Stimulated activated memory B cell treated with anti-CD40 and anti-IgM and Interleukin-4, amounts not matched to agents 10 μg/mL and 1 μg/mL and 100 μg/mL, for 72 hours (primary cell): ENCODE data around the gene NGFR.

ENCODE experiments used
- ATAC-seq: fragments of 150-1000 bp; cut with Tn5 transposase; 2 replicates; pipeline ENCODE4 v1.10.0; 2021
- H3K27ac Mint-ChIP-seq: one replicate; pipeline ENCODE4 v1.8.0; 2022; ENCODE audit warnings: mild to moderate bottlenecking, mixed read lengths
- H3K27me3 Mint-ChIP-seq: one replicate; pipeline ENCODE4 v1.8.0; 2022; ENCODE audit warnings: mixed read lengths
- H3K36me3 Mint-ChIP-seq: one replicate; pipeline ENCODE4 v1.8.0; 2022; ENCODE audit warnings: mixed read lengths
- H3K4me1 Mint-ChIP-seq: one replicate; pipeline ENCODE4 v1.8.0; 2022; ENCODE audit warnings: mixed read lengths
- H3K4me3 Mint-ChIP-seq: one replicate; pipeline ENCODE4 v1.8.0; 2022; ENCODE audit warnings: mild to moderate bottlenecking, moderate library complexity, mixed read lengths
- H3K9me3 Mint-ChIP-seq: one replicate; pipeline ENCODE4 v1.8.0; 2022; ENCODE audit warnings: mixed read lengths

Gene NGFR, protein sequence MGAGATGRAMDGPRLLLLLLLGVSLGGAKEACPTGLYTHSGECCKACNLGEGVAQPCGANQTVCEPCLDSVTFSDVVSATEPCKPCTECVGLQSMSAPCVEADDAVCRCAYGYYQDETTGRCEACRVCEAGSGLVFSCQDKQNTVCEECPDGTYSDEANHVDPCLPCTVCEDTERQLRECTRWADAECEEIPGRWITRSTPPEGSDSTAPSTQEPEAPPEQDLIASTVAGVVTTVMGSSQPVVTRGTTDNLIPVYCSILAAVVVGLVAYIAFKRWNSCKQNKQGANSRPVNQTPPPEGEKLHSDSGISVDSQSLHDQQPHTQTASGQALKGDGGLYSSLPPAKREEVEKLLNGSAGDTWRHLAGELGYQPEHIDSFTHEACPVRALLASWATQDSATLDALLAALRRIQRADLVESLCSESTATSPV

DNA sequence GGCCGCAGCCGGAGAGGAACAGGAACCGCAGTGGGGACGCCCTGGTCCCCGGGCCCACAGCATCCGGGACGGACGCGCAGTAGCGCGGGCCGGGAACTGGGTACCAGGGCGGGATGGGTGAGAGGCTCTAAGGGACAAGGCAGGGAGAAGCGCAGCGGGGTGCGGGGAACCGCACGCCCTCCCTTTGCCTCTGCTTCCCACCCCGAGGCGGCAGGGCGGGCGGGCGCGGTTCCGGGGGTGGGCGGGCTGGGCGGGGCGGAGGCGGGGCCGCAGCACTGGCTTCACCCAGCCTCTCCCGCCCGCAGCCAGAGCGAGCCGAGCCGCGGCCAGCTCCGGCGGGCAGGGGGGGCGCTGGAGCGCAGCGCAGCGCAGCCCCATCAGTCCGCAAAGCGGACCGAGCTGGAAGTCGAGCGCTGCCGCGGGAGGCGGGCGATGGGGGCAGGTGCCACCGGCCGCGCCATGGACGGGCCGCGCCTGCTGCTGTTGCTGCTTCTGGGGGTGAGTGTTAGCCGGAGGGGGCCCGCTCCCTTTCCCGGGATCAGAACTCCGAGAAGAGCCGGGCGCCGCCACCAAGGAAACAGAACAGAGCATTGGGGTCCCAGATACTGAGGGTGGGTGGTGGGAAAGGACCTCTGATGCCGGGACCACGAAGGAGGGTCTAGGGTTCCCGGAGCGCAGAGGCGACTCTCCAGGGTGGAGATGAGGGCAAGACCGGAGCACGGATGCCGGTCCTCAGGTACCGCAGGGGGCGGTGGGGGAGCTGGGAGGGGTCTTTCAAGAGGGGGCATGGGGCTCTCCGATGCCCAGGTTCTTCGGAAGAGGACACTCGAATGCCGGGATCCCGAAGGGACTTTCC lies at the start of gene NGFR:
Gene NGFR (plus strand): TSS at position 308 of the 856 bp plus-strand sequence. CDS start 125 bp downstream, at position 433.
- H3K27ac Mint-ChIP-seq = peak within 1 kb of the TSS; percentile 9
- H3K27me3 Mint-ChIP-seq = peaks cover 55% of the 10 kb centered on the region
- peaks cover 36% of the 10 kb centered on the region for H3K4me1 Mint-ChIP-seq
- no peaks in the 10 kb centered on the region for H3K36me3 Mint-ChIP-seq
- H3K9me3 Mint-ChIP-seq = no peaks in the 10 kb centered on the region
- peak within 1 kb of the TSS; percentile 85 for H3K4me3 Mint-ChIP-seq
- peak; percentile 80 for ATAC-seq

DNA sequence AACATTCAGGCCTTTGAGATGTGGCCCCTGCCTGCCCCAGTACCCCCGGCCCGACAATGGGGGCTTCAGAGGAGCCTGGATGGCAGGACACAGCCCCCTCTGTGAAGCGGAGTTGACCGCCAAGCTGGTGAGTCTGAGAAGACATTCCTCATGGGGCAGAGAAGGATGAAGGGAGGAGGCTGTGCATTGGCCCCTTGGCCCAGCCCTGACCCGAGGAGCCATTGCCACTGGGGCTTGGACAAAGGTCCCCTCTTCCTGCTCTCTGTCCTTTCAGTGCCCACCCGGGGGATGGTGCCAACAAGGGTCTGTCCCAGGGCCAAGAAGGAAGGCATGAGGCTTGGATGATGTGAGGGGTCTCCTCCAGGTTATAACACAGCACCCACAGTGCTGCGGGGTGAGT lies 49.5 kb upstream of the NGFR start:
- no peak overlapping the region for H3K27ac Mint-ChIP-seq
- no peak overlapping the region for H3K4me3 Mint-ChIP-seq
- H3K27me3 Mint-ChIP-seq = peaks cover 42% of the 10 kb centered on the region
- peaks cover 3% of the 10 kb centered on the region for H3K9me3 Mint-ChIP-seq
- no peaks in the 10 kb centered on the region for H3K4me1 Mint-ChIP-seq
- no peak for ATAC-seq
- no peaks in the 10 kb centered on the region for H3K36me3 Mint-ChIP-seq

DNA sequence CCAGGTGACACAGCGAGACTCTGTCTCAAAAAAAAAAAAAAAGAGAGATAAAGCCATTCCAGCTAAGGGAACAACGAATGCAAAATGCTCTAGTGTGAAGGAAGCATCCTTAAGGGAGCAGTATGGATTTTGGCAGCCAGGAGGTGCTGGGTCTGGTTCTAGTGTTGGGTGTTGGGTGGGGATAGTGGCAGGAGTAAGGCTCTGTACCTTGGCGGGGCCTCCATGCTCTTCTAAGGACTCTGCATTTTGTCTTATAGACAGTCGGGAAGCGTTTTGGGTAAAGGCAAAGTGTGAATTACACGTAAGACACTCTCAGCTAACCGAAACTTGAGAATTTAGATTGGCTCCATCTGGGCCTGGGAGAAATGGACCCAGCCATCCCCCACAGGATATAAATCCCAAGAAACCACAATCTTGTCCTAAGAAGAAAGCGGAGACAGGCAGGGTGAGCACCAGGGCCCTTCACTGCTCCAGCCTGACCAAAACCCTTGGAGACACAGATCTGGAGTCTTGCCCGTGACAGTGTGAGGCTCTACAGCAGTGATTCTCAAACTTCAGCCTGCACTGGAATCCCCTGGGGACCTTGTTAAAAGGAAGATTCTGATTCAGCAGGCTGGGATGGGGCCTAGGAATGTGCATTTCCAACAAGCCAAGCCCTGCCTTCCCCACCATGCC lies 47.3 kb upstream of the NGFR start:
- no peak for ATAC-seq
- no peak overlapping the region for H3K4me3 Mint-ChIP-seq
- H3K27ac Mint-ChIP-seq = no peak overlapping the region
- no peaks in the 10 kb centered on the region for H3K4me1 Mint-ChIP-seq
- no peaks in the 10 kb centered on the region for H3K36me3 Mint-ChIP-seq
- peaks cover 3% of the 10 kb centered on the region for H3K9me3 Mint-ChIP-seq
- H3K27me3 Mint-ChIP-seq = peaks cover 25% of the 10 kb centered on the region

DNA sequence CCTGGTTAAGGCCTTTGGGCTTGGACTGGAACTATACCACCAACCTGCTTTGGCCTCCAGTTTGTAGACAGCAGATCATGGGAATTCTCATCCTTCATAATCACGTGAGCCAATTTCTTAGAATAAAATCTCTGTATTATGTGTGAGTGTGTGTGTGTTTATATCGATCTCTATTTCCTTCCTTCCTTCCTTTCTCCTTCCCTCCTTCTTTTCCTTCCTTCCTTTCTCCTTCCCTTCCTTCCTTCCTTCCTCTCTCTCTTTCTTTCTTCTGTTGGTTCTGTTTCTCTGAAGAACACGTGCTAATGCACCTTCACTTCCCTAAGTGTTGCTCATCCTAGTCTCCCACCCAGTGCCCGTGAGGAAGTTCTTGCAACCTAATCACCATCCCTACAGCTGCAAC lies 44.9 kb upstream of the NGFR start:
- H3K4me1 Mint-ChIP-seq = peaks cover 5% of the 10 kb centered on the region
- no peak for ATAC-seq
- no peaks in the 10 kb centered on the region for H3K36me3 Mint-ChIP-seq
- no peak overlapping the region for H3K27ac Mint-ChIP-seq
- H3K9me3 Mint-ChIP-seq = peaks cover 3% of the 10 kb centered on the region
- H3K4me3 Mint-ChIP-seq = no peak overlapping the region
- H3K27me3 Mint-ChIP-seq = peaks cover 37% of the 10 kb centered on the region

DNA sequence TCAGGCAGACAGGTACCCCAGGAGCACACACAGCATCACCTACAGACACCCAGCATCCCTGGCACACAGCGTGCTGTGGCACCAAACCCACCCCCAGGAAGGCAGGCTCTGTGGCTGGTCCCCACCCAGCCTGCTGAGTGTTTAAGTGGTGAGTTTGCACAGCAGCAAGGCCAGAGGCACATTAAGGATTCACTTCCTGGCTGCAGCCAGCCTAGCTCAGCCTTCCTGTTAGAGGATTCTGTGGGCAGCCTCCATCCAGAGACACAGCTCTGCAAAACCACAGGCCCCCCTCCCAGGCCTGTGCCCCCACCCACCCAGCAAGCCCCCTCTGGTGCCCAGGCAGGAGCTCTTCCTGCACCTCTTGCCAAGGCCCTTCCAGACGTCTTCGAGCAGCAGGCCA lies 44.4 kb upstream of the NGFR start:
- Mint-ChIP-seq H3K27ac (no peak overlapping the region), H3K36me3 (no peaks in the 10 kb centered on the region)
- ATAC-seq = no peak

DNA sequence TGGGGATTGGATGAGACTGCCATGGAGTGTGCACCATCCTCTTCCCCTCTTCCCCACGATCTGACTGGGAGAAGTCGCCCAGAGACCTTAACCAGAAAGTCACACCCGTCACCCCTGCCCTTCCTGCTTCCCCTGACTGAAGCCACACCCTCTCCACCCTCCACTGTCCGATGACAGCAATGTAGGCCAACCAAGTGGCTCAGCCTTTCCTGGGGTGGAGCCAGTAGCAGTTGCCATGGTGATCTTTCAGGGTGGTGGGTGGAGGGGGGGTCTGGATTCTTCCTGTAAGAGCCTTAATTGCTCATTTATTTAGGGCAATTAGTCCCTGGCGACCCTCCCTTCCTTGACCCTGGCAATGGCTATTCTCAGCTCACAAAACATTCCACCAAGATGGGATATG lies 42.9 kb upstream of the NGFR start:
- Mint-ChIP-seq H3K4me3 (no peak overlapping the region), H3K4me1 (peaks cover 5% of the 10 kb centered on the region), H3K9me3 (peaks cover 3% of the 10 kb centered on the region), H3K36me3 (no peaks in the 10 kb centered on the region), H3K27me3 (peaks cover 51% of the 10 kb centered on the region), H3K27ac (no peak overlapping the region)
- no peak for ATAC-seq

More for the DNA sequence above, 44.4 kb upstream of the NGFR start:
- Mint-ChIP-seq H3K27me3 (peaks cover 42% of the 10 kb centered on the region), H3K4me1 (peaks cover 5% of the 10 kb centered on the region), H3K9me3 (peaks cover 3% of the 10 kb centered on the region), H3K4me3 (no peak overlapping the region)

DNA sequence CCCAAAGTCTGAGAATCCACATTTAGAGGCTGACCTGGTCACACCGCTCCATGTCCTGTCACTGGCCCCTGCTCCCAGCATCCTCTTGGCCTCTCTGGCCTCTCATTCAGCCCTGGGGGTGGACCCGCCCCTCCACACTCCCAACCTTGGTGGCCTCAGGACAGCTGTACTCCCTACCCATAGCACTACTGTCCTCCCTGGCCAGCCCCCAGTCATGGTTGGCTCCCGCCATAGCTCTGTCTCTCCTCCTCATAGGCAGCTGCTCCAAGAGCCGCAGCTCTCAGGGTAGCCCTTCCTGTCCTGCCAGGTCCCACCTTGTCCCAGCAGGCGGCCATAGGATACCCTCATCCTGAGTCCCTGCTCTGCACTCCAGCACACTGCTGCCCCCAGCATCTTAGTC lies 42.4 kb upstream of the NGFR start:
- Mint-ChIP-seq H3K27ac (no peak overlapping the region), H3K27me3 (peaks cover 53% of the 10 kb centered on the region), H3K4me3 (no peak overlapping the region), H3K4me1 (peaks cover 5% of the 10 kb centered on the region), H3K9me3 (peaks cover 3% of the 10 kb centered on the region), H3K36me3 (no peaks in the 10 kb centered on the region)
- no peak for ATAC-seq

DNA sequence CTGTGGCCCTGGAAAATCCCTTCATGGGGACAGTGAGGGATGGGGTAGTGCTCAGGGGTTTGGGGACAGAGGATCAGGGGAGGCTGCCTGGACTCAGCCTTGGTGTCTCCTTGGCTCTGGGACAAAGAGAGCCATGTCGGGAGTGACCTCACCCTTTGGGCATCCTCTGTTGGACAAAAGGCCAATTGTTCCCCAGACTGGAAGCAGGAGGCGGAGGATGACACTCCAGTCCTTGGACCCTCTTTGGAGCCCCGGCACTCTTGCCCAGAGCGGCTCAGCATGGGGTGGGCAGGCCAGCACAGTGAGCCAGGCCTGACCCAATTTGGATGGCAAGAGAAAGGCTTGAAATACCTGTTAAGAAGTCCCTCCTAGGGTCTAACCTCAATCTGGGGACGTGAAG lies 41.0 kb upstream of the NGFR start:
- ATAC-seq = no peak
- H3K36me3 Mint-ChIP-seq = no peaks in the 10 kb centered on the region
- no peak overlapping the region for H3K27ac Mint-ChIP-seq
- H3K9me3 Mint-ChIP-seq = peaks cover 3% of the 10 kb centered on the region
- no peak overlapping the region for H3K4me3 Mint-ChIP-seq
- peaks cover 5% of the 10 kb centered on the region for H3K4me1 Mint-ChIP-seq
- peaks cover 65% of the 10 kb centered on the region for H3K27me3 Mint-ChIP-seq

DNA sequence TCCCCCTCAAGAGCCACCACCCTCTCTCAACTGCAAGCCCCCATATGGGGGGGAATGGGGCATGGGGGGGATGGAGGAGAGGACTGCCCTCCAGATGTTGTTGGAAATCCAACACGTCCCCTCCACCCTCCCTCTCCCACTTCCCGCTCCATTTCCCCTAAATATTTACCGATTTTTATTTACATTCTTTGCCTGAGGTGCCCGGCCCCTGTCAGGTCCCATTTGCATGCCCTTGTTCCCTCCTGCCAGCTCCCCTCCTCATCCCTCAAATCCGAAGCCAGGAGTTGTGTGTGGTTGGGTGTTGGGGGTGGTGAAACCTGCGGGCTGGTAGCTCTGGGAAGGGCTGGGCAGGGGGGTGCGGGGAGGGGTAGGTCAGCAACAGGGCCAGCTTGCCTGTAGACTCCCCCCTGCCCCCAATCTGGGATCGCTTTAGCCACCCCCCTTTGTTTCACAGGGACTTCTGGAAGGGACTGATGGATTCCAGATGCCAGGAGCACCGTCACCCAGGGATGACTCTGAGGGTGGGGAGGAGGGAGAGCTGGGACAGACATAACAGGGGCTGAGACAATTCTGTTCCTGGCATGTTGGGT lies 39.7 kb upstream of the NGFR start:
- Mint-ChIP-seq H3K9me3 (peaks cover under 1% of the 10 kb centered on the region), H3K27me3 (peaks cover 77% of the 10 kb centered on the region), H3K27ac (no peak overlapping the region), H3K36me3 (no peaks in the 10 kb centered on the region), H3K4me3 (no peak overlapping the region), H3K4me1 (peaks cover 5% of the 10 kb centered on the region)
- no peak for ATAC-seq

DNA sequence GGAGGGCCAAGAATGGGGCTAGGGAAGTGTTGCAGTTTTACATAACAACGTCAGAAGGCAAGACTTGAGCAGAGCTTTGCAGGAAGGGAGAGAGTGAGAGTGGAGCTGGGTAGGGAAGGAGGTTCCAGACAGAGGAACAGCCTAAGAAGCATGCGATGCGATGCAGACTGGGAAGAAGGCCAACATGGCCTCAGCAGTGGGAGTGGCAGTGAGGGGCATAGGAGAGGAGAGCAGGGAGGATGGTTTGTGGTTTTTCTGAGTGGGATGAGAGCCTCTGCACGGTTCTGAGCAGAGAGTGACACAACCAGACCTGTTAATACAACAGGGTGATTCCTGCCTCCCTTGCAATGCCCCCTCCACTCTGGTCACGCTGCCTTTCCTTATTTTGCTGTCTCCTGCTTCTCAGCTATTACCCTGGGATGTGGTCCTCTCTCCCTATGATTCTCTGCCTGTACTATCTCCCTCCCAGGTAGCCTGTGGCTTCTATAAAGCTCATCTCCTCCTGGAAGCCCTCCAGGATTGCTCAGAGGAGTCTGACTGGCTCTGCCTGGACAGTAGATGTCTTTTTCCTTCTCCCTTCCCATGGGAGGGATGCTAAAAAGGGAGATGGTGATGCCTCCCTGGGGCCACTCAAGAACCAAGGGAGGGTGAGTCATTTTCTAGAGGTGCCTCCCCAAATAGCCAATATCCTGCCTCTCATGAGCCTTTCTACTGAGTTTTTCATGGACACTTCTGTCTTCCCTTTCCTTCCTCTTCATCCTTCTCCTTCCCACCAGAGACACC lies 38.7 kb upstream of the NGFR start:
- no peaks in the 10 kb centered on the region for H3K9me3 Mint-ChIP-seq
- H3K27ac Mint-ChIP-seq = no peak overlapping the region
- H3K4me3 Mint-ChIP-seq = no peak overlapping the region

DNA sequence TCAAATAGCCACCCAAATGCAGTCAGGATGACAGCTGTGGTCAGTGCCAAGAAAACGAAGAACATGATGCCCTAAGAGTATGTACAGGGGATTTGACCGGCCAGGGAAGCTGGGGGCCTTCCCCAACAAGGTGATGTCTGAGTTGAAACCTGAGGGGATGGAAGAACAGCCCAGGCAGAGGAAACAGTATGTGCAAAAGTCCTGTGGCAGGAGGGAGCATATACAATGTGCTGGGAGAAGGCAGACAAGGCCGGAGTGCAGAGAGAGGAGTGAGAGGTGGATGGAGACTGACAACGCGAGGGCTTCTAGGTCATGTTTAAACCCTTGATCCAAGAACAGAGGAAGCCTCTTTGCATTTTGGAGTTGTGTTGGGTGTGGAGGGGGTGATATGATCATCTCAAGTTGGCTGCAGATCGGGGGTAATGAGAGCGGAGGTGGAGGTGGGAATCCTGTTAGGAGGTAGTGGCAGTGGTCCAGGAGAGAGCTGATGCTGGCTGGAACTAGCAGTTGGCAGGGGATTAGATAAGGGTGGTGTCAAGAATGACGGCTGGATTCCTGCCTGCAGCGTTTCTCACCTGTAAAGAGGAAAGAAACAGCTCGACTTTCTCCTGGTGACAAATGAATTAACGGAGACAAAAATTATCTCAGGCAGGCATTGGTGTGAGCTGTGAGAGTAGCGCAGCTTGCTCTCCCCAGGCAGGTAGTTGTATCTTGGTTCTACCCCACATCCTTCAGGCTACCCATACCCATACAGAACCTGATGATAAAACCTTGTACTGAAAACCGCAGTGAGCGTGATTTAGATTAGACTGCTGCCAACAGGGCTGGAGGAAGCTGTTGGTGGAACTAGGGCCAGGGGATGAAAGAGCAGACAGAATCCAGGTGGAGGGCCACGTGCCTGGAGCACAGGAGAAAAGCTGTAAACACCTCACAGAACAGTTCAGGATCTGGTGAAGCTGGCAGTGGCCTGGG lies 37.2 kb upstream of the NGFR start:
- no peaks in the 10 kb centered on the region for H3K36me3 Mint-ChIP-seq
- H3K27me3 Mint-ChIP-seq = peaks cover 82% of the 10 kb centered on the region
- no peak overlapping the region for H3K4me3 Mint-ChIP-seq
- H3K9me3 Mint-ChIP-seq = no peaks in the 10 kb centered on the region
- ATAC-seq = no peak
- peaks cover 5% of the 10 kb centered on the region for H3K4me1 Mint-ChIP-seq
- no peak overlapping the region for H3K27ac Mint-ChIP-seq

More for the DNA sequence above, 38.7 kb upstream of the NGFR start:
- ATAC-seq = no peak
- Mint-ChIP-seq H3K4me1 (peaks cover 5% of the 10 kb centered on the region), H3K27me3 (peaks cover 77% of the 10 kb centered on the region), H3K36me3 (no peaks in the 10 kb centered on the region)

DNA sequence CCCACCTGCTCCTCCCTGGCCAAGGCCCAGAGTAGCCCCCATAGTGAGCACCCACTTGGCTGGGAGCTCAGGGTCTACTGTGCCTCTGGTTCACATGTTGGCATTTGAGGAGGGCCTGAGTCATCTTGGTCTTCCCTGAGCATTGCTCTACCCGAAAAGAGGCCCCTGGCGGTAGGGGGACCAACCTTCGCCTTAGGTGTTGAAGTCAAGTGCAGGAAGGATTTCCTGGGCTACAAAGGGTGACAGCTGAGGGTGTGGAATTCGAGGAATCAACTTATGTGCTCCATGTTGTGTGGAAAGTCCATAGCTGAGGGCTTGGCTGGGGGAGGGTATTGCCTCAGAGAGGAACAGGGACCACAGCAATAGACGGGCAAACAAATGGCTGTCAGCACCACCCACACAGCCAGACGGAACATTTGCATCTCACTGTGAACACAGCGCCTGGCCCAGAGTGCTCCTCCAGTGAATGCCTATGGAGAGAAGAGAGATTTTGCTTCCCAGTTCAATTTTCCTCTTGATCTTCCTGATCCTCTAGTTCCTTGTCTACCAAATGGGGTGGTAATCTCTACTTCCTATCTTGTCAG lies 35.6 kb upstream of the NGFR start:
- H3K27me3 Mint-ChIP-seq = peaks cover 83% of the 10 kb centered on the region
- no peak overlapping the region for H3K4me3 Mint-ChIP-seq
- ATAC-seq = no peak
- H3K9me3 Mint-ChIP-seq = peaks cover 3% of the 10 kb centered on the region
- H3K36me3 Mint-ChIP-seq = no peaks in the 10 kb centered on the region
- H3K27ac Mint-ChIP-seq = no peak overlapping the region
- no peaks in the 10 kb centered on the region for H3K4me1 Mint-ChIP-seq

DNA sequence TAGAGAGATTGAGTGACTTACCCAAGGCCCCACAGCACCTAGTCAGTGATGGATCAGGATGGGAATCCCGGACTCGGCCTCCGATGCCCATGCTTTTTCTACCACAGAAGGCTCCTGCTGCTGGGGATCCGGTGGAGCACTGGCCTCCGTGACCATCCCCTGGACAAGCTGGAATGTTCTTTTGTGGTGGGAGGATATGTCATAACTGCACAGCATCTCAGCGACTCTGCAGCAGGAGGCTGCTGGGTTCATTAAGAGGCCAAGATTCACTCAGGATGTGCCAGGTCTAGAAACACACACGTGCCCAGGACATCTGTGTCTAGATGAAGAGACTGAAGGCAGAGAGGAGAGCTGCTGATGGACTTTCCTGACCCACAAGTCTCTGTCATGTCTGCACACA lies 34.7 kb upstream of the NGFR start:
- ATAC-seq = no peak
- no peaks in the 10 kb centered on the region for H3K4me1 Mint-ChIP-seq
- H3K4me3 Mint-ChIP-seq = no peak overlapping the region
- no peaks in the 10 kb centered on the region for H3K36me3 Mint-ChIP-seq
- H3K27me3 Mint-ChIP-seq = peaks cover 83% of the 10 kb centered on the region
- peaks cover 3% of the 10 kb centered on the region for H3K9me3 Mint-ChIP-seq
- no peak overlapping the region for H3K27ac Mint-ChIP-seq
